Ishikawa (cell line): Measurements from ENCODE around the gene HP.

Experiments
- CEBPB ChIP-seq: IDR thresholded peaks from 2 replicates; pipeline ENCODE4 v1.6.1; 2012
- CREB1 ChIP-seq: IDR thresholded peaks from 2 replicates; pipeline ENCODE4 v1.6.1; 2012; ENCODE audit warnings: low read depth
- EGR1 ChIP-seq: IDR thresholded peaks from 2 replicates; pipeline ENCODE4 v1.6.1; 2012
- EP300 ChIP-seq: IDR thresholded peaks from 2 replicates; pipeline ENCODE4 v1.6.1; 2012; ENCODE audit warnings: borderline replicate concordance
- FOXM1 ChIP-seq: IDR thresholded peaks from 2 replicates; pipeline ENCODE4 v1.6.1; 2012; ENCODE audit warnings: low read depth, borderline replicate concordance
- NFIC ChIP-seq: IDR thresholded peaks from 2 replicates; pipeline ENCODE4 v1.6.1; 2012
- RAD21 ChIP-seq: IDR thresholded peaks from 2 replicates; pipeline ENCODE4 v1.6.1; 2012; ENCODE audit warnings: low read depth
- TAF1 ChIP-seq: IDR thresholded peaks from 2 replicates; pipeline ENCODE4 v1.6.1; 2012; ENCODE audit warnings: low read depth, mild to moderate bottlenecking
- TCF12 ChIP-seq: IDR thresholded peaks from 2 replicates; pipeline ENCODE4 v1.6.1; 2012; ENCODE audit warnings: low read depth
- TEAD4 ChIP-seq: IDR thresholded peaks from 2 replicates; pipeline ENCODE4 v1.6.1; 2012
- YY1 ChIP-seq: IDR thresholded peaks from 2 replicates; pipeline ENCODE4 v1.6.1; 2012; ENCODE audit warnings: low read depth
- ZBTB7A ChIP-seq: IDR thresholded peaks from 2 replicates; pipeline ENCODE4 v1.6.1; 2012; ENCODE audit warnings: low read depth
- TF ChIP-seq, protein P1 (sequence below): IDR thresholded peaks from 2 replicates; pipeline ENCODE4 v1.6.1; 2012; ENCODE audit warnings: low read depth, mild to moderate bottlenecking
- TF ChIP-seq, protein P2 (sequence below): IDR thresholded peaks from 2 replicates; pipeline ENCODE4 v1.6.1; 2012
- TF ChIP-seq, protein P3 (sequence below): IDR thresholded peaks from 2 replicates; pipeline ENCODE4 v1.6.1; 2012

HP gene

DNA sequence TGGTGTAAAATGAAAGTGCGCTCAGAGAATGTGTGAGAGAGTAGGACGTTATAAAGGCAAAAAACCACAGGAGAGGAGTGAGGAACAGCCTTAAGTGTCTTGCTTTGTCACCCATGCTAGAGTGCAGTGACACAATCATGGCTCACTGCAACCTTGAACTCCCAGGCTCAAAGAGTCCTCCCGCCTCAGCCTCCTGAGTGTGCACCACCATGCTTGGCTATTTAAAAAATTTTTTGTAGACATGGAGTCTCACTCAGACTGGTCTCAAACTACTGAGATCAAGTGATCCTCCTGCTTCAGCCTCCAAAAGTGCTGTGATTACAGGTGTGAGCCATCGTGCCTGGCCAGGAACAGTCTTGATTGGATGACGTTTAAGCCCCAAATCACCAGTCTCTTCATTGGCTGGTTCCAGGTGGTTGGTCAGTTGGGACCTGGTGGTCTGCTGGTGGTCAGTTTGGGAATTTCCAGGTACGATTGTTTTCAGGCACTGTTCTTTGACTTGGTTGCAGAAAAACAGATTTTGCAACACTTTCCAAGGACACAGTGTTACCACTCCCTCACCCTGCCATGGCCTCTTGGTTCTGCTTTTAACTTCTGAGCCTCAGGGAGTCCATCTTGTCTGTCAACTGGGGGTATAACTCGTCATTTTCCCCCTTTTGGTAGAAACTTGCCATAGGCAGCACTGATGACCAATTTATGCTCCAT is 24.6 kb upstream of the HP start:
- TF ChIP-seq TAF1 (no peak), CEBPB (no peak), EP300 (no peak), TEAD4 (no peak), NFIC (no peak), ZBTB7A (no peak), YY1 (no peak), EGR1 (no peak)
- TF ChIP-seq, protein P1, sequence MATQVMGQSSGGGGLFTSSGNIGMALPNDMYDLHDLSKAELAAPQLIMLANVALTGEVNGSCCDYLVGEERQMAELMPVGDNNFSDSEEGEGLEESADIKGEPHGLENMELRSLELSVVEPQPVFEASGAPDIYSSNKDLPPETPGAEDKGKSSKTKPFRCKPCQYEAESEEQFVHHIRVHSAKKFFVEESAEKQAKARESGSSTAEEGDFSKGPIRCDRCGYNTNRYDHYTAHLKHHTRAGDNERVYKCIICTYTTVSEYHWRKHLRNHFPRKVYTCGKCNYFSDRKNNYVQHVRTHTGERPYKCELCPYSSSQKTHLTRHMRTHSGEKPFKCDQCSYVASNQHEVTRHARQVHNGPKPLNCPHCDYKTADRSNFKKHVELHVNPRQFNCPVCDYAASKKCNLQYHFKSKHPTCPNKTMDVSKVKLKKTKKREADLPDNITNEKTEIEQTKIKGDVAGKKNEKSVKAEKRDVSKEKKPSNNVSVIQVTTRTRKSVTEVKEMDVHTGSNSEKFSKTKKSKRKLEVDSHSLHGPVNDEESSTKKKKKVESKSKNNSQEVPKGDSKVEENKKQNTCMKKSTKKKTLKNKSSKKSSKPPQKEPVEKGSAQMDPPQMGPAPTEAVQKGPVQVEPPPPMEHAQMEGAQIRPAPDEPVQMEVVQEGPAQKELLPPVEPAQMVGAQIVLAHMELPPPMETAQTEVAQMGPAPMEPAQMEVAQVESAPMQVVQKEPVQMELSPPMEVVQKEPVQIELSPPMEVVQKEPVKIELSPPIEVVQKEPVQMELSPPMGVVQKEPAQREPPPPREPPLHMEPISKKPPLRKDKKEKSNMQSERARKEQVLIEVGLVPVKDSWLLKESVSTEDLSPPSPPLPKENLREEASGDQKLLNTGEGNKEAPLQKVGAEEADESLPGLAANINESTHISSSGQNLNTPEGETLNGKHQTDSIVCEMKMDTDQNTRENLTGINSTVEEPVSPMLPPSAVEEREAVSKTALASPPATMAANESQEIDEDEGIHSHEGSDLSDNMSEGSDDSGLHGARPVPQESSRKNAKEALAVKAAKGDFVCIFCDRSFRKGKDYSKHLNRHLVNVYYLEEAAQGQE = no peak
- TF ChIP-seq, protein P2, sequence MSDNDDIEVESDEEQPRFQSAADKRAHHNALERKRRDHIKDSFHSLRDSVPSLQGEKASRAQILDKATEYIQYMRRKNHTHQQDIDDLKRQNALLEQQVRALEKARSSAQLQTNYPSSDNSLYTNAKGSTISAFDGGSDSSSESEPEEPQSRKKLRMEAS = no peak

DNA sequence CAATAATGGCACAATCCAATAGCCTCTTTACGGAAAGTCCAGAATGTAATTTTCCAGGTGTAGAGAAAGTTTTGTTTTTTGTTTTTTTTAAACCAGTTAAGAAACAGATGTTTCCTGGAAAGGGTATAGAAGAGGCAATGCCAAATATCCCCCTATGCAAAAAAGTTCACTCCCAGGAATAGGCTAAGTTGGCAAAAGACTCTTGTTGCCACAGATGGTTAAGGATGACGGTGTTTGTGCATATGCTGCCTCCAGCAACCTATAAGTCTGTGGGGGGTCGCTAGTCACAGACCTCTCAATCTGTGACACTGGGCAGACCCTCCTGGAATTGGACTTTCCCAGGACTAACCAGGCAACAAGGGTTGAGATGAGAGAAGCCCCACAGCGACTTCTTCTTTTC is 20.9 kb upstream of the HP start:
- no peak for TF ChIP-seq ZBTB7A
- TF ChIP-seq, protein P2 = no peak
- TF ChIP-seq EP300 = no peak
- no peak for TF ChIP-seq NFIC
- TF ChIP-seq RAD21 = no peak
- TF ChIP-seq FOXM1 = no peak
- no peak for TF ChIP-seq EGR1
- no peak for TF ChIP-seq CEBPB
- TF ChIP-seq CREB1 = no peak
- no peak for TF ChIP-seq TAF1
- no peak for TF ChIP-seq TEAD4

DNA sequence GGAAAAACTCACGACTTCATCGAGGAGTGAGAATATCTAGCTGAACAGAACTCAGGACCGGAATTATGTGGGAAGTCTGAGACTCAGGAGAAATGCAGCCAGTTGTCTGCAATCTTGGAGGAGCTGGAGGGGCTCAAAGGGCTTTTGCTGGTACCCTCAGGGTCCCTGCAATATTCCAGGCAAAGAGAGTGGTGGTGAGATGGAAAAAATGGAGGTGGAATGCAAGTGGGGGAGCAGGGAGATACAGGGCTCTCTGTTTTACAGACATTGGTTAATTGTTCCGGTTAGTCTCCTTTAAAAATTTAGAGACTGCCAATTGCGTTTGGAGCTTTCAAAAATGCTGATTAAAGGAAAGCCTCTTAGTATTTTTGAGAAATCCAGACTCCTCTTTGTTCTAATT is 18.2 kb upstream of the HP start:
- no peak for TF ChIP-seq EGR1
- no peak for TF ChIP-seq YY1
- TF ChIP-seq CEBPB = no peak
- TF ChIP-seq, protein P2 = no peak
- TF ChIP-seq TCF12 = no peak
- no peak for TF ChIP-seq NFIC
- TF ChIP-seq, protein P3, sequence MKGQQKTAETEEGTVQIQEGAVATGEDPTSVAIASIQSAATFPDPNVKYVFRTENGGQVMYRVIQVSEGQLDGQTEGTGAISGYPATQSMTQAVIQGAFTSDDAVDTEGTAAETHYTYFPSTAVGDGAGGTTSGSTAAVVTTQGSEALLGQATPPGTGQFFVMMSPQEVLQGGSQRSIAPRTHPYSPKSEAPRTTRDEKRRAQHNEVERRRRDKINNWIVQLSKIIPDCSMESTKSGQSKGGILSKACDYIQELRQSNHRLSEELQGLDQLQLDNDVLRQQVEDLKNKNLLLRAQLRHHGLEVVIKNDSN = no peak
- TF ChIP-seq TEAD4 = no peak
- TF ChIP-seq ZBTB7A = no peak
- TF ChIP-seq, protein P1 = no peak
- no peak for TF ChIP-seq EP300
- no peak for TF ChIP-seq FOXM1
- no peak for TF ChIP-seq CREB1
- no peak for TF ChIP-seq TAF1
- TF ChIP-seq RAD21 = no peak

DNA sequence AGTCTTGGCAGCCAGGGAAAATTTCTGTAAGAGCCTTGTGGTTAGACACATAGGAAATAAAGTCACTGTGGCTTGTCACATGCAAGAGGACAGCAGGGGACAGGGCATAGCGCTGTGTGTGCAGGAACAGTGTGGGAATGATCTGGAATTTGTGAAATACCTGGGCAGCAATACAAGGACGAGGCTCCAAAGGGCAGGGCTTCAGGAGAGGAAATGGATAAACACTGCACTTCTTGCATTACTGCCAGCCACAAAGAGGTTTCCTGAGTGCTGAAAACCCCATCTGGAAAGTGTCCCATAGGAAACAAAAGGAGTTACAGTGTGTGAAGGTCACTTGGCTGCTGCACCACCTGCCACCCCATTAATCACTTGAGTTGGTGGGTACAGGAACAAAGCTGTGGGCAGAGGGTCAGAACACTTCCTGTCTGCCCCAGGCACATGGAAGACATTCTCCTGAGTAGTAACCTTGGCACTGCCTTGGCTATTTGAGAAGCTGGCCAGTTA is 12.1 kb upstream of the HP start:
- TF ChIP-seq RAD21 (no peak), TCF12 (no peak), ZBTB7A (no peak), CREB1 (no peak), FOXM1 (no peak), TAF1 (no peak), EP300 (no peak), EGR1 (no peak), TEAD4 (no peak), NFIC (no peak), CEBPB (no peak)
- TF ChIP-seq, protein P2 = no peak
- TF ChIP-seq, protein P1 = no peak
- TF ChIP-seq, protein P3 = no peak
